IPS DF 6.9 (cell line): ENCODE measurements around the gene DIP2C.
"Not testable (repeated sequence)": the region's sequence is repeated elsewhere in the genome, so short reads cannot be mapped to it uniquely, and the experiment has no call there.

Experiments
- DNase-seq: peaks from one replicate; pipeline ENCODE4 v3.0.0-alpha.2; 2013; ENCODE audit warnings: low read depth, low spot score
- H3K27ac ChIP-seq: one replicate; pipeline ENCODE4 v1.5.1; 2013; ENCODE audit warnings: low read length, control low read depth
- H3K27me3 ChIP-seq: 2 replicates; pipeline ENCODE4 v1.6.1; 2013; ENCODE audit warnings: mild to moderate bottlenecking, low read length; ENCODE audit not compliant: control insufficient read depth, insufficient read depth
- H3K36me3 ChIP-seq: 2 replicates; pipeline ENCODE4 v1.6.1; 2013; ENCODE audit warnings: low read length; ENCODE audit not compliant: control insufficient read depth, insufficient read depth
- H3K4me1 ChIP-seq: 2 replicates; pipeline ENCODE4 v1.6.1; 2013; ENCODE audit warnings: low read length; ENCODE audit not compliant: control insufficient read depth, insufficient read depth
- H3K4me3 ChIP-seq: 2 replicates; pipeline ENCODE4 v1.5.1; 2013; ENCODE audit warnings: mild to moderate bottlenecking, low read length
- H3K9me3 ChIP-seq: 2 replicates; pipeline ENCODE4 v1.6.1; 2013; ENCODE audit warnings: low read length, inconsistent platforms; ENCODE audit not compliant: control insufficient read depth, insufficient read depth
- WGBS: extraction: QIAGEN DNeasy Blood & Tissue Kit; methylation state at CpG from one replicate; pipeline ENCODE4 v1.1.7; 2013; ENCODE audit warnings: mixed read lengths, missing lambda C conversion rate; ENCODE audit not compliant: insufficient read length, insufficient coverage; 5-methylcytosine and 5-hydroxymethylcytosine counted together

The DIP2C gene

DNA sequence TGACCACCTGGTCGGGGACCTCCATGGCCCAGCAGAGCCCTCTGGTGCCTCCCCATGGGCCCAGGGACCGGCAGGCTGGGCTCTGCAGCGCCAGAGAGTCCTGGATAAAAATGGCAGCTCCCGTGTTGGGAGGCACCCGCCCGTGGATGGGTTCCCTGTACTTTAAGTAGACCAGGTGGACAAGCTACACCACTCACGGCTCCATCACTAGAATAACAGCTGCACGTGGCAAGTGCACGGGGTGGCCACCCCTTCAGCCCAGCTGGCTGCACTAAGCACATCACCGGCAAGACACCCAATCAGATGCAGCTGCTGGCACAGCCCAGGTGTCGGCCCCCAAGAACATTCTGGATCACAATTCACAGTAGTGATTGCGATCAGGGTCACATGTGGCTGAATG, 69.8 kb downstream of the DIP2C start:
- H3K36me3 ChIP-seq = no peaks in the 10 kb centered on the region
- H3K4me3 ChIP-seq = no peak overlapping the region
- no peak overlapping the region for H3K27ac ChIP-seq
- no peaks in the 10 kb centered on the region for H3K27me3 ChIP-seq
- no CpG with 5 or more reads among the region's 12 CpGs for WGBS
- no peaks in the 10 kb centered on the region for H3K9me3 ChIP-seq
- no peak for DNase-seq
- H3K4me1 ChIP-seq = peaks cover 2% of the 10 kb centered on the region

DNA sequence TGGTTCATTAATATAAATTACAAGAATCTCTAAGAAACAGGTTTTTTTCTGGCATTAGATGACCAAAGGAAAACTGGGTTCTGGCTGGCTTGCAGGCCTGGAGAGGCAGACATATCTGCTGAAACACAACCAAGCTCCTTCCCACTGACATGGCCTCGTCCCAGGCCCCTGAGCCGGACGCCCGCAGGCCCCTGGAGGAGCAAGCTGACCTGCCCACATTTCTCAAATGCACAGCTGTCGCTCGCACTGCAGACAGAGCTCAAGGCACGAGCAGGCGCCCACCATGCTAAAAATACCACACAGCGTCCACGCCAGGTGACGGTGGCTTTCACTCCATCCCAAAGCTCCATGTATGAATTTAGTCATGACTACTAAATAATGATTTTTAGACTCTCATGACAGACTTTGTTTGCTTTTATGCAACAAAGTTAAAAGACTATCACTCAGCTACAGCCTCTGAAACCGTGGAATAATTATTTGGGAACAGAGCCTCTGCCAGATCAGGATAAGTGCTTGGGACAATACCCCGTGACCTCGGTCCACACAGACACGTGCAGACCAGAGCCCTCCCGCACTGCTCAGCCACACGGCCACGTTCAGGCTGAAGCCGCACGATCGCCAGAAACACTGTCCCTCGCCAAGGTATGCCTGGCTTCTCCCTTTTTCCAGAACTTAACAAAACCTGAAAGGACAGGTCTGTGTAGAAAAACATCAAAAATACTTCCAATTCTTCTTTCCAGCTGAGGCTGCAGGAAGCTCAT, 71.1 kb downstream of the DIP2C start:
- peaks cover 2% of the 10 kb centered on the region for H3K4me1 ChIP-seq
- no CpG with 5 or more reads among the region's 22 CpGs for WGBS
- no peaks in the 10 kb centered on the region for H3K36me3 ChIP-seq
- H3K4me3 ChIP-seq = no peak overlapping the region
- no peaks in the 10 kb centered on the region for H3K9me3 ChIP-seq
- DNase-seq = no peak
- no peaks in the 10 kb centered on the region for H3K27me3 ChIP-seq
- no peak overlapping the region for H3K27ac ChIP-seq

DNA sequence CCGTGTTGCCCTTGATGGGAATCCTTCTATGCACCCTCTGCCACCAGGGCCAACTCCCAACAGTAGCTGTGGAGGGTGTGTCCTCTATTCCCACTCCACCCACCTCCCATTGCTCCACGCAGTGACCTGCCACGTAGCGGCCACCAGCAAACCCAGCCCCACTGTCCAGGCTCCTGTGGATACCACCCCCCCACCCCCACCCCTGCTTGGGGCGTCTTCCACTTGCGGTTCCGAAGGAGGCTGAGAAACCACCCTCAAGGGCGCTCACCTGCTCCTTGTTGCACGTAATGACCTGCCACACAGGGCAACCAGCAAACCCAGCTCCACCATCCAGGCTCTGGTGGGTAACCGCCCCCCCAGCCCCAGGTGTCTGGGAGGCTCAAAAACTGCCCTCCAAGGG, 72.0 kb downstream of the DIP2C start:
- no peaks in the 10 kb centered on the region for H3K9me3 ChIP-seq
- H3K27me3 ChIP-seq = no peaks in the 10 kb centered on the region
- peaks cover 4% of the 10 kb centered on the region for H3K4me1 ChIP-seq
- H3K4me3 ChIP-seq = no peak overlapping the region
- no peak for DNase-seq
- no CpG with 5 or more reads among the region's 10 CpGs for WGBS
- H3K36me3 ChIP-seq = no peaks in the 10 kb centered on the region
- H3K27ac ChIP-seq = no peak overlapping the region

DNA sequence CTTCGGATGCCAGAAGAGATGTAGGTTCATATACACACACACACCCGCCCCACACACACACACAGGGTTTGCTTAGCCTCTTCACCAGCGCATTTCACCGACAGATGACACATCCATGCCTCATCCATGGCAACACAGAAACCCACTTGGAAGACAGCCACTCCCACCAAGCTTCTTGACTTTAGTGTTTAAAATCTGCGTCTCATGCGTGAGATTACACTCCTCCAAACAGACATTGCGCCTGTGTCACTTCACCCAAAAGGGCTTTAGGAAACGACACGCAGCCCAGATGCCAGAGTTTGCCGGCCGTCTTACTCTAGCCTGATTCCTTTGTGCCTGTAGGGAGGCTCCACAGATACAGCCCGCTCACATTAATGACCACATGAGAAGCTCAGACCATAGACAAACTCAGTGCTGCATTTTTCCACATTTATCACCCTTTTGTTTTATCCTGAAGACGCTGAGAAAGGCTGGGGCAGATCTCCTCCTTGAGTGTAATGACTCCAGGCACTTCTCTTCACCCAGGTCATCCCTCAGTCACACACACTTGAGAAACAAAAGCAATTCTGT, 73.8 kb downstream of the DIP2C start:
- no peak overlapping the region for H3K27ac ChIP-seq
- H3K27me3 ChIP-seq = no peaks in the 10 kb centered on the region
- H3K36me3 ChIP-seq = no peaks in the 10 kb centered on the region
- no peaks in the 10 kb centered on the region for H3K9me3 ChIP-seq
- WGBS = no CpG with 5 or more reads among the region's 13 CpGs
- H3K4me1 ChIP-seq = peaks cover 4% of the 10 kb centered on the region
- DNase-seq = no peak
- no peak overlapping the region for H3K4me3 ChIP-seq

DNA sequence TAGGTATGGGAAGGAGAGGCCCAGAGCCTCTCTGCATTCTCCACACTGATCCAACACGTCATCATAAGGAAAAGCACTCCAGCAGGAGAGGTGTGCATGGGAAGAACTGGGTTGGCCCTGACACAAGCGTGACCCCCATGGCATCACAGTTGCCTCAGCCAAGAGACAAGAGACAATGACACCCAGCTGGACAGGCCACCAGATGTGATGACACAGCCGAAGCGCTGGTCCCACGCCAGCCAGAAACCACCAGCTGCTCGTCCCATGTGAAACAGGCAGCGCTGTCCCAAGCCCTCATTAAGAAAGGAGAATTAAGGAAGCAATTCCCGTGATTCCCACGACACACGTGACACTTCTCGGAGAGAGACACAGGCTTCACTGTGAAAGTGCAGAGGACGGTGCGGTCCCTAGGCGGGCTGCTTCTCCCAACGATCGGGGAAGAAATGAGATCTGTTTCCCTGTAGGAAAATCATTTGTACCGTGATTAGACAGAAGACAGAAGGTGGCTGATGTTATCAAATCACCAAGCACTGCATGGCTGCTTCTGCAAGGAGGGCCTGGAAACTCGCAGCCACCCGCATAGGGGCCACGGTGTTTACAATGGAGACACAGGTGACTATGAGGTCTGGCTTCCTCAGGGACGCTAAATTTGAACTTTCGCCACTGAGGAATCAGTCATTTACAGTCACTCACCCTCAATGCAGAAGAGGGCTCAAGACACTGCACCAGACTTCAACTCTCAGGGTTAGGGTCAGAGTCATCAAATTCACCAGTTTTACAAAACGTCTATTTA, 74.5 kb downstream of the DIP2C start:
- DNase-seq = no peak
- no peak overlapping the region for H3K27ac ChIP-seq
- no CpG with 5 or more reads among the region's 23 CpGs for WGBS

DNA sequence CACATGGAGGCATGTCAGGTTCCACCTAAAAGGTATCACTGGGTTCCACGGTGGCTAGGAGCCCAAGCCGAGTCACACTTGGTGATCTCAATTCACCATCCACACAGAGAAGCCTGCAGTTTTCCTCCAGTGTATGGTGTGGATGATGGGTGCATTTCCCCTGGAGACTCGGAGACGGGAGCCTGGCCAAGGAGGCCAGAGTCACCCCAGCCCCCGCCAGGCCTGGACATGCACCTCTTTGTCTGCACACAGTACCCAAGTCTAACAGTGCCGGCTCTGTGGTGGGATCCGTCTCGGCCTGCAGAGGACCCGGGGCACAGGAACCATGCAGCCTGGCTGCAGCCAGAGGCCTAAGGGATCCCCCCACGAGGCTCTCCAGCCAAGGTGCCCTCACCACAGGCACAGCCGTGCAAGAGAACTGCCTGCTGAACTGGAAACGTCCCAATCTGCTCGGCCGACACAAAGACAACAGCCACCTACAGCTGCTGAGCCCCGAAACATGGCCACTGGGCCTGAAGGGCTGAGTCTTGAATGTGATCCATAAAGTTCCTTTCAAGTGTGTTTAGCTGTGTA, 75.2 kb downstream of the DIP2C start:
- no peak overlapping the region for H3K4me3 ChIP-seq
- no peaks in the 10 kb centered on the region for H3K9me3 ChIP-seq
- H3K36me3 ChIP-seq = no peaks in the 10 kb centered on the region
- no CpG with 5 or more reads among the region's 15 CpGs for WGBS
- no peaks in the 10 kb centered on the region for H3K27me3 ChIP-seq
- no peak for DNase-seq
- H3K4me1 ChIP-seq = peaks cover 4% of the 10 kb centered on the region
- H3K27ac ChIP-seq = no peak overlapping the region

More for the DNA sequence above, 74.5 kb downstream of the DIP2C start:
- Histone ChIP-seq H3K4me1 (peaks cover 4% of the 10 kb centered on the region), H3K36me3 (no peaks in the 10 kb centered on the region), H3K4me3 (no peak overlapping the region), H3K9me3 (no peaks in the 10 kb centered on the region), H3K27me3 (no peaks in the 10 kb centered on the region)

DNA sequence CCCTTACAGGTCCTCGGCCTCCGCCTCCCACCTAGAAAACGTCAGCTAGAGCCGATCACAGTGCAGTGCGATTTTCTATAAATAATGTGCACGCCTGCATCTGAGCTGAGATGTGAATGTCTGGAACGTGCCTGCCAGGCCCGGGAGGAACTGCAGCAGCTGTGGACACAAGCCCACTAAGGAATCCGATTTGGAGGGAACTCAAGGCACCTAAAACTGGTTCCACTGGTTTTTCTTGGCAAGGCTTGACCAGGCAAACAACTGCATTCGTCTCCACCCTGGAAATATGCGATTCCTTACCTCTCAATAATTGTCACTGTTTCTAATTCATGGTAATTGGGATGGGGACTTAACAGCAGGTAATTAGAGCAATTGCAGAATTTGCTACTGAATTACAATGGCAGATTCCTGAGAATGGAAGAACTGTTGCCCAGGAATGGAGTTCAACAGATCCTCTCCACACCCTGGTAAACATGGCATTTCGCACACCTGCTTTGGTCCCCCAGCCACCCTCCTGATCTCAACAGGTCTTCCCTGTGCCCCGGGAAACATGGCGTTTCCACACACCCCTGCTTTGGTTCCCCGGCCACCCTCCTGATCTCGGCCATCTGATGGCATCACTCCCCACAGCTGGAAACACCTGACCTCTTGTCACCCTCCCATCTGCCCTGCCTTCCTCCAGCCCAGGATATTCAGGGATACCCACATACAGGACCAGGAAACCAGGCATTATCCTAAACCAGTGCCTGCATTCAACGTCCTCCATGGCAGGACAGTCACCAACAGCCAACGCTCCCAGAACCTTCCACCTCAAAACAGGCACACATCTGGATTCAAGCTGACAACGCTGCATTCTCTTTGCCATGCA, 76.0 kb downstream of the DIP2C start:
- H3K27me3 ChIP-seq = no peaks in the 10 kb centered on the region
- no peak for DNase-seq
- H3K9me3 ChIP-seq = no peaks in the 10 kb centered on the region
- H3K4me1 ChIP-seq = peaks cover 4% of the 10 kb centered on the region
- H3K27ac ChIP-seq = no peak overlapping the region
- H3K4me3 ChIP-seq = no peak overlapping the region
- no peaks in the 10 kb centered on the region for H3K36me3 ChIP-seq
- no CpG with 5 or more reads among the region's 19 CpGs for WGBS

DNA sequence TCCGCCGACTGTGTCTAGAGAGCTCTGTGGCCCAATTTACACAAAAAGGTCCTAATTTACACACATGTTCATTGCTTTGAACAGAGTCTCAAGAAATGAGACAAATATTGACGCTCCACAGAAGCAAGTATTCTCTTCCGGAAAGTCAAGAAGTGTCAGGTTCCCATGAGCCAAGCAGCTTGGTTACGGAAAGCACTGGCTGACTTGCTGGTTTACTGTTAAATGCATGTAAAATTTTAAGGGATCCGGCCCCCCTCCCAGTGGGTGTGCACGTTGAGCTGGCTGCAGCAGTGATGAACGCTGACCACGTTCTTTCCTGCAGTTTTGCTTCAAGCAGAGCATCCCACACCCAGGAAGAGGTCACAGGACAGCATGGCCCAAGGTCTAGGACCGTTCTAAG, 76.8 kb downstream of the DIP2C start:
- no peaks in the 10 kb centered on the region for H3K36me3 ChIP-seq
- H3K4me3 ChIP-seq = no peak overlapping the region
- H3K9me3 ChIP-seq = no peaks in the 10 kb centered on the region
- H3K4me1 ChIP-seq = peaks cover 4% of the 10 kb centered on the region
- no CpG with 5 or more reads among the region's 10 CpGs for WGBS
- no peak overlapping the region for H3K27ac ChIP-seq
- DNase-seq = no peak
- H3K27me3 ChIP-seq = no peaks in the 10 kb centered on the region

DNA sequence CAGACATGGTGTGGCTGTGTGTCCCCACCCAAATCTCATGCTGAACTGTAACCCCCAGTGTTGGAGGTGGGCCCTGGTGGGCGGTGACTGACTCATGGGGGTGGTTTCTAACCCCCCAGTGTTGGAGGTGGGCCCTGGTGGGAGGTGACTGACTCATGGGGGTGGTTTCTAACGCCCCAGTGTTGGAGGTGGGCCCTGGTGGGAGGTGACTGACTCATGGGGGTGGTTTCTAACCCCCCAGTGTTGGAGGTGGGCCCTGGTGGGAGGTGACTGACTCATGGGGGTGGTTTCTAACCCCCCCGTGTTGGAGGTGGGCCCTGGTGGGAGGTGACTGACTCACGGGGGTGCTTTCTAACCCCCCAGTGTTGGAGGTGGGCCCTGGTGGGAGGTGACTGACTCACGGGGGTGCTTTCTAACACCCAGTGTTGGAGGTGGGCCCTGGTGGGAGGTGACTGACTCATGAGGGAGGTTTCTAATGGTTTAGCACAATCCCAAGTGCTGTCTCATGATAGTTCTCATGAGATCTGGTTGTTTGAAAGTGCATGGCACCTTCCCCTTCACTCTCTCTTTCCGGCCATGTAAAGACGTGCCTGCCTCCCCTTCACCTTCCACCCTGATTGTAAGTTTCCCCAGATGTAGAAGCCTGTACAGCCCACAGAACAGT, 78.7 kb downstream of the DIP2C start:
- H3K36me3 ChIP-seq, H3K27ac ChIP-seq, H3K27me3 ChIP-seq, DNase-seq, H3K9me3 ChIP-seq, H3K4me3 ChIP-seq, H3K4me1 ChIP-seq: not testable (repeated sequence)
- no CpG with 5 or more reads among the region's 7 CpGs for WGBS
